ENCODE measurements around the gene THADA.

THADA gene

GRCh38 chr2:43509886-43510285, 86.0 kb downstream of the THADA start:
- no peak for DNase-seq (ENCODE audit: low read depth in 2 of 3, low spot score in 1 of 3)

GRCh38 chr2:43508209-43508608, 87.6 kb downstream of the THADA start:
- DNase-seq (ENCODE audit: low read depth in 2 of 3, low spot score in 1 of 3): no peak

- no peak for DNase-seq (ENCODE audit: low read depth in 2 of 3, low spot score in 1 of 3)
Observed at GRCh38 chr2:43507137-43507536, 88.7 kb downstream of the THADA start.

- DNase-seq (ENCODE audit: low read depth in 2 of 3, low spot score in 1 of 3): no peak
Observed at GRCh38 chr2:43495727-43496126, 100.1 kb downstream of the THADA start.

- no peak for DNase-seq (ENCODE audit: low read depth in 2 of 3, low spot score in 1 of 3)
Observed at GRCh38 chr2:43493954-43494353, 101.9 kb downstream of the THADA start.

GRCh38 chr2:43491065-43491639, 104.7 kb downstream of the THADA start:
- no peak for DNase-seq (ENCODE audit: low read depth in 2 of 3, low spot score in 1 of 3)

GRCh38 chr2:43490252-43490786, 105.5 kb downstream of the THADA start:
- DNase-seq (ENCODE audit: low read depth in 2 of 3, low spot score in 1 of 3): no peak

- no peak for DNase-seq (ENCODE audit: low read depth in 2 of 3, low spot score in 1 of 3)
Observed at GRCh38 chr2:43488737-43489136, 107.1 kb downstream of the THADA start.

- DNase-seq (ENCODE audit: low read depth in 2 of 3, low spot score in 1 of 3): no peak
Observed at GRCh38 chr2:43486603-43487002, 109.2 kb downstream of the THADA start.

- peak in 1 of 3 donors; percentile 18 for DNase-seq (ENCODE audit: low read depth in 2 of 3, low spot score in 1 of 3)
Observed at GRCh38 chr2:43484323-43484930, 111.4 kb downstream of the THADA start.

GRCh38 chr2:43482961-43483360, 112.9 kb downstream of the THADA start:
- DNase-seq (ENCODE audit: low read depth in 2 of 3, low spot score in 1 of 3): no peak

- DNase-seq (ENCODE audit: low read depth in 2 of 3, low spot score in 1 of 3): no peak
Observed at GRCh38 chr2:43481927-43482542, 113.8 kb downstream of the THADA start.

GRCh38 chr2:43480874-43481273, 115.0 kb downstream of the THADA start:
- DNase-seq (ENCODE audit: low read depth in 2 of 3, low spot score in 1 of 3): no peak

- DNase-seq (ENCODE audit: low read depth in 2 of 3, low spot score in 1 of 3): no peak
Observed at GRCh38 chr2:43478412-43479086, 117.3 kb downstream of the THADA start.

- no peak for DNase-seq (ENCODE audit: low read depth in 2 of 3, low spot score in 1 of 3)
Observed at GRCh38 chr2:43475922-43476321, 119.9 kb downstream of the THADA start.

GRCh38 chr2:43475137-43475846, 120.5 kb downstream of the THADA start:
- DNase-seq (ENCODE audit: low read depth in 2 of 3, low spot score in 1 of 3): no peak

GRCh38 chr2:43474273-43474672, 121.6 kb downstream of the THADA start:
- no peak for DNase-seq (ENCODE audit: low read depth in 2 of 3, low spot score in 1 of 3)

- DNase-seq (ENCODE audit: low read depth in 2 of 3, low spot score in 1 of 3): no peak
Observed at GRCh38 chr2:43473767-43474166, 122.1 kb downstream of the THADA start.

GRCh38 chr2:43472527-43473194, 123.2 kb downstream of the THADA start:
- no peak for DNase-seq (ENCODE audit: low read depth in 2 of 3, low spot score in 1 of 3)

- DNase-seq (ENCODE audit: low read depth in 2 of 3, low spot score in 1 of 3): no peak
Observed at GRCh38 chr2:43469713-43470112, 126.1 kb downstream of the THADA start.

- DNase-seq (ENCODE audit: low read depth in 2 of 3, low spot score in 1 of 3): no peak
Observed at GRCh38 chr2:43469094-43469493, 126.7 kb downstream of the THADA start.
